Heart left ventricle (tissue), 16 donors: ENCODE results near the gene APP. TPM values are rescaled to one million over a fixed set of nuclear protein-coding genes. Genes with fewer than 3 reads are reported as not detected.

ENCODE experiments used
- ATAC-seq, 4 donors: fragments of 200-7000 bp; cut with Tn5 transposase; one replicate each; pipeline ENCODE4 v1.9.1; 2020 to 2022; ENCODE audit warnings: moderate library complexity in 4 of 4, mild to moderate bottlenecking in 3 of 4, moderate number of reproducible peaks in 1 of 4
- DNase-seq, 5 donors: peaks; one replicate each; pipeline ENCODE4 v3.0.0-alpha.2; 2020
- H3K27ac ChIP-seq, 12 donors: fragments of 200-600 bp; sonication (generic) in 4 of 12; one replicate each; pipeline versions ENCODE4 v1.5.0 to v1.8.0; 2016 to 2022; ENCODE audit warnings: mild to moderate bottlenecking in 2 of 12
- H3K27me3 ChIP-seq, 9 donors: fragments of 200-600 bp; sonication (generic) in 2 of 9; one replicate each; pipeline versions ENCODE4 v1.5.1 to v1.8.0; 2016 to 2022; ENCODE audit warnings: mild to moderate bottlenecking in 3 of 9
- H3K36me3 ChIP-seq, 9 donors: fragments of 200-600 bp; sonication (generic) in 2 of 9; one replicate each; pipeline versions ENCODE4 v1.5.0 to v1.8.0; 2018 to 2022; ENCODE audit warnings: mild to moderate bottlenecking in 2 of 9
- H3K4me1 ChIP-seq, 12 donors: fragments of 200-600 bp; sonication (generic) in 4 of 12; one replicate each; pipeline versions ENCODE4 v1.5.0 to v1.8.0; 2016 to 2022; ENCODE audit warnings: mild to moderate bottlenecking in 3 of 12
- H3K4me3 ChIP-seq, 12 donors: fragments of 200-600 bp; sonication (generic) in 4 of 12; one replicate each; pipeline versions ENCODE4 v1.5.0 to v1.8.0; 2017 to 2022; ENCODE audit warnings: mild to moderate bottlenecking in 9 of 12, moderate library complexity in 4 of 12
- H3K9me3 ChIP-seq, 12 donors: fragments of 200-600 bp; sonication (generic) in 4 of 12; one replicate each; pipeline versions ENCODE4 v1.5.0 to v1.8.0; 2016 to 2022; ENCODE audit warnings: mild to moderate bottlenecking in 1 of 12
- POLR2A ChIP-seq, 2 donors: fragments of 450-650 bp; IDR thresholded peaks; one replicate each; pipeline ENCODE4 v1.6.1; 2017; ENCODE audit warnings: antibody characterized with exemption in 2 of 2, mild to moderate bottlenecking in 2 of 2, moderate library complexity in 2 of 2
- WGBS, 4 donors: extraction: QIAGEN DNeasy Blood & Tissue Kit in 2 of 4; methylation state at CpG; one replicate each; pipeline versions ENCODE4 v1.1.5 to v1.1.7; 2013 to 2018; 5-methylcytosine and 5-hydroxymethylcytosine counted together
- intact Hi-C, 10 donors: fragments of 100-400 bp; cut with DNase I; formaldehyde crosslinking; loops; one replicate each; pipeline versions ENCODE4 v1.11.1 to v1.14.2; 2022
- polyA plus RNA-seq, 2 donors: library from polyadenylated mRNA; stranded (reverse); fragments of 200-250 nt; gene quantifications; one replicate each; pipeline ENCODE4 v1.2.3, GENCODE V29; 2013
- total RNA-seq, 9 donors: library from RNA; depleted of rRNA in 2 of 9; stranded (reverse); fragments of >200 nt in 2 of 9; fragmentation: NEBNext Ultra II Directional in 3 of 9; extraction: Animal tissue kit (Norgen Biotek cat#: 25700) in 3 of 9; gene quantifications; one replicate each; pipeline versions ENCODE4 v1.1.0 to v1.2.4, GENCODE V29; 2016 to 2023
- TF ChIP-seq, protein P1 (sequence below), 12 donors: fragments of 200-600 bp; sonication (generic) in 4 of 12; IDR thresholded peaks; one replicate each; pipeline versions ENCODE4 v1.5.0 to v1.8.0; 2018 to 2022; ENCODE audit warnings: antibody characterized with exemption in 12 of 12, mild to moderate bottlenecking in 5 of 12
- donor health status: ischemic (EF 13 %, LVEDD 7.1; RV severe dilation, severe dysfunction).
- donor health status: healthy with polysubstance abuse.
- donor health status: DM: no; HTN: yes; CAD: no.
- donor health status: DM: no; HTN: no; CAD: no.
- donor health status: ischemic (EF 25% LVEDD 6.9; RV normal size, moderate dysfunction).
- donor health status: ischemic (EF 25% LVEDD 5.7; RV mildly dilated, moderate dysfunction).
- donor health status: healthy.
- donor health status: DM: yes; HTN: yes; CAD: no.
- donor health status: ischemic (EF 35%, LVEDD 5.7; RV mildly dilated, moderate dysfunction).
- donor health status: nonischemic (EF 11% LVEDD 7.7; RV severe dilation, severe dysfunction).
- donor health status: DM: yes; HTN: yes; CAD: no.
- donor health status: PGD.
- donor health status: ischemic (EF 29% LVEDD 5.4; RV normal size, mild dysfunction).
- donor health status: nonischemic (EF 23%, LVEDD 6.1; RV moderate dilation, normal function).

APP gene
- total and polyA plus RNA-seq, 11 donors: 103 to 467 (median 373) TPM

DNA sequence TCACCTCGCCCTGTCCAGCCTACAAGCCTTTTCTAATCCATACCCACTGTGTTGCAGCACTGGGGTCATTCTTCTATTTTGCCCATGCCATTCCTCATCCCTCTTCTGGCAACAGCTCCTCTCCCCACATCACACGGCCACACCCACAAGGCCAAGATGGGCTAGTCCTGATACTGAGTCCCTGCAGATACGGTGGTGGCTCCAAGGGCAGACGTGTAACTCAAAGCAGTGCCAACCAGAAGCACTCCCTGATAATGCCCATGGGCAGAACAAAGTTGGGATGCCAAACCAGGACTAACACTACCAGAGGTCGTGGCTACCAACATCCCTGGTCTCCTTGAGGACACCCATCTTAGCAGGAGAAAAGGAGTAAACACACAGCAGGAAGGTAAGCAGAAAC lies 64.8 kb downstream of the APP start:
- 58 to 68% (median 65%) methylated on average over 5 of the region's 5 CpGs for WGBS, 4 donors
- H3K9me3 ChIP-seq: peaks cover 0 to 6% (median 0%) of the 10 kb centered on the region in 12 donors
- H3K4me3 ChIP-seq: no peak overlapping the region
- H3K27me3 ChIP-seq: no peaks in the 10 kb centered on the region
- no peak for TF ChIP-seq POLR2A (IDR thresholded peaks at IDR 0.05)
- TF ChIP-seq, protein P1, sequence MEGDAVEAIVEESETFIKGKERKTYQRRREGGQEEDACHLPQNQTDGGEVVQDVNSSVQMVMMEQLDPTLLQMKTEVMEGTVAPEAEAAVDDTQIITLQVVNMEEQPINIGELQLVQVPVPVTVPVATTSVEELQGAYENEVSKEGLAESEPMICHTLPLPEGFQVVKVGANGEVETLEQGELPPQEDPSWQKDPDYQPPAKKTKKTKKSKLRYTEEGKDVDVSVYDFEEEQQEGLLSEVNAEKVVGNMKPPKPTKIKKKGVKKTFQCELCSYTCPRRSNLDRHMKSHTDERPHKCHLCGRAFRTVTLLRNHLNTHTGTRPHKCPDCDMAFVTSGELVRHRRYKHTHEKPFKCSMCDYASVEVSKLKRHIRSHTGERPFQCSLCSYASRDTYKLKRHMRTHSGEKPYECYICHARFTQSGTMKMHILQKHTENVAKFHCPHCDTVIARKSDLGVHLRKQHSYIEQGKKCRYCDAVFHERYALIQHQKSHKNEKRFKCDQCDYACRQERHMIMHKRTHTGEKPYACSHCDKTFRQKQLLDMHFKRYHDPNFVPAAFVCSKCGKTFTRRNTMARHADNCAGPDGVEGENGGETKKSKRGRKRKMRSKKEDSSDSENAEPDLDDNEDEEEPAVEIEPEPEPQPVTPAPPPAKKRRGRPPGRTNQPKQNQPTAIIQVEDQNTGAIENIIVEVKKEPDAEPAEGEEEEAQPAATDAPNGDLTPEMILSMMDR (IDR thresholded peaks at IDR 0.05): no peak
- intact Hi-C loops: no loop called here
- ATAC-seq (peak in 3 of 4 donors; percentile 39 to 66 (median 46)), DNase-seq (no peak)
- H3K27ac ChIP-seq: no peak overlapping the region
- H3K4me1 ChIP-seq: peaks cover 0 to 16% (median 0%) of the 10 kb centered on the region in 12 donors
- peaks cover 0 to 28% (median 5%) of the 10 kb centered on the region in 9 donors for H3K36me3 ChIP-seq

GRCh38 chr21:26100573-26100972 lies 70.0 kb downstream of the APP start:
- H3K27ac ChIP-seq: no peak overlapping the region

DNA sequence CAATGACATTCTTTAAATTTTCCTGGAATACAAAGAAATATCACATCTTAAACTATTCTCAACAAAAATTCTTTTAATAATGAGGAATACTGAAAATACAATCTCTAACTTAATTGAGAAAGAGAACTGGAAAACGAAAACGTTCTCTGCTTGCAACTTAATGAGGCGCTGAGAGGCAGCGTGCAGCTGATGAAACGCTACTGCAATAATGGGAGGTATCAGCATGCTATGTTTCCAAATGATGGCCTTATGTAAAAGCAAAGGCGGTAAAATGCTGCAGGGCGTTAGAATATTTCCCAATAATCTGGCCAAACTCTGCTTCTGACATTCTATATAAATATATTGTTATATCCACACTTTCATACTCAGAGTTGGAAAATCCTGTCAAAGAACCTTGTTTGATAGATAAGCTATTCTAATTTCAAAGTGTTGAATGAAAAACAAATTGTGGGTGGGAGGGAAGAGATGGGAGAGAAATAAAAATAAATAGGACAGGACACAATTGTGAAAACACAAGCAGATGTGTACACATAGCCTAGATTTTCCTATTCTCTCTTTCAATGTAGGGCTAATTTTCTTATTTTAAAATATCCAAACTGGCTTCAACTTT lies 70.9 kb downstream of the APP start:
- Histone ChIP-seq H3K27me3 (no peaks in the 10 kb centered on the region), H3K4me1 (peaks cover 0 to 14% (median 2%) of the 10 kb centered on the region in 12 donors), H3K36me3 (peaks cover 0 to 7% (median 0%) of the 10 kb centered on the region in 9 donors), H3K4me3 (no peak overlapping the region), H3K27ac (no peak overlapping the region), H3K9me3 (peaks cover 0 to 6% (median 0%) of the 10 kb centered on the region in 12 donors)
- WGBS, 4 donors: 76 to 81% (median 79%) methylated on average over 7 of the region's 7 CpGs
- DNase-seq (no peak), ATAC-seq (no peak)
- intact Hi-C loops: no loop called here
- TF ChIP-seq POLR2A (IDR thresholded peaks at IDR 0.05): no peak
- TF ChIP-seq, protein P1 (IDR thresholded peaks at IDR 0.05): no peak

More at GRCh38 chr21:26100573-26100972, 70.0 kb downstream of the APP start:
- 82 to 87% (median 84%) methylated on average over 2 of the region's 2 CpGs for WGBS, 4 donors
- Histone ChIP-seq H3K4me1 (peaks cover 0 to 14% (median 2%) of the 10 kb centered on the region in 12 donors), H3K4me3 (no peak overlapping the region), H3K27me3 (no peaks in the 10 kb centered on the region), H3K9me3 (peaks cover 0 to 6% (median 0%) of the 10 kb centered on the region in 12 donors), H3K36me3 (peaks cover 0 to 7% (median 0%) of the 10 kb centered on the region in 9 donors)
- no peak for DNase-seq
- intact Hi-C loops: no loop called here
- no peak for ATAC-seq
- no peak for TF ChIP-seq POLR2A (IDR thresholded peaks at IDR 0.05)

DNA sequence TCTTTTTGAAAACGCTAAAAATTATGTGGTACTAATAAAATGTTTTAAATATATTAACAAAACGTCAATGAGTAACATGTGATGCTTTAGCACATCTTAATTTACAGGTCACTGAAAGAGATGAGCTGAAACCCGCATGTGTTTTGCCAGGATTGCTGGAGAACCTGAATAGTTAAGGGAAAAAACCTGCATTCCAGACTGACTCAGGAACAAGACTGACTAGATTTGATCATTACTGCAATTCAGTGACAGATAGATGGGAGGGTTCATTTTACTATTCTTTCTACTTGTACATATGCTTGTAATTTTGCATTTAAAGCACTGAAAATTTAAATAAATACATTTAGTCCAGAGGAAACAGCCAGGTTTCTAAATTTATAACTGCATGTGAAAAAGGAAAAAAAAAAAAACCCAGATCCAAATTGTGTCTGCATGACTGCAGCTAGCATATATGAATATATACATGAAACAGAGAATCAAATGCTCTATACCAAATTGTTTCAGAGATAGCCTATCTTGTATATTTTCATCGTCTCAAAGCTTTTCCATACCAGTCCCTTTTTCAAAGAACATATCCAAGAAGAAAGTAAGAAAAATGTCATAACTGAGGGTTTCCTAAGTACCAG lies 71.7 kb downstream of the APP start:
- no peaks in the 10 kb centered on the region for H3K27me3 ChIP-seq
- H3K27ac ChIP-seq: no peak overlapping the region
- no peak overlapping the region for H3K4me3 ChIP-seq
- peaks cover 0 to 7% (median 0%) of the 10 kb centered on the region in 9 donors for H3K36me3 ChIP-seq
- no peak for TF ChIP-seq POLR2A (IDR thresholded peaks at IDR 0.05)
- TF ChIP-seq, protein P1 (IDR thresholded peaks at IDR 0.05): no peak
- H3K4me1 ChIP-seq: peaks cover 0 to 14% (median 0%) of the 10 kb centered on the region in 12 donors
- WGBS, 4 donors: 83 to 86% (median 84%) methylated on average over 4 of the region's 4 CpGs
- ATAC-seq (no peak), DNase-seq (no peak)
- intact Hi-C loops: no loop called here
- H3K9me3 ChIP-seq: peaks cover 0 to 6% (median 0%) of the 10 kb centered on the region in 12 donors
